ENCODE data around the gene OR9Q1.

Gene OR9Q1

DNA sequence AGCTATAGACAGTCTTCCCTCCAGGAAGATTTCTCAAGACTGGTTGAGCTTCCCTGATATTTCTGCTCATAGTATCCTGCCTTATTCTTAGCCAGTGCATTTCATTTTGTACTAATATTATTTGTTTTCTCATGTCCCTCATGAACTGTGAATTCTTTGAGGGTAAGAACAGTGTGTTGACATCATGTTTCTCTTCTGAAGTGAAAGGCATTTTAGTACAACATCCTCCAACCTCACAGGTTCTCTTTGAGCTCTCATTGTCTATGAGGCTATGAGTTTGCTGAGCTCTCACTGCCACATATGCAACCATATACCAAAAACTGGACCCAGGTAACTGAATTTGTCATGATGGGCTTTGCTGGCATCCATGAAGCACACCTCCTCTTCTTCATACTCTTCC is 7.0 kb downstream of the OR9Q1 start, which contains the start of gene OR6Q1:
TSS of gene OR6Q1 (plus strand) at position 301 of the 400 bp plus-strand sequence. CDS start at position 301, 0 bp downstream.
- no peak for DNase-seq (ENCODE audit: low spot score)

DNA sequence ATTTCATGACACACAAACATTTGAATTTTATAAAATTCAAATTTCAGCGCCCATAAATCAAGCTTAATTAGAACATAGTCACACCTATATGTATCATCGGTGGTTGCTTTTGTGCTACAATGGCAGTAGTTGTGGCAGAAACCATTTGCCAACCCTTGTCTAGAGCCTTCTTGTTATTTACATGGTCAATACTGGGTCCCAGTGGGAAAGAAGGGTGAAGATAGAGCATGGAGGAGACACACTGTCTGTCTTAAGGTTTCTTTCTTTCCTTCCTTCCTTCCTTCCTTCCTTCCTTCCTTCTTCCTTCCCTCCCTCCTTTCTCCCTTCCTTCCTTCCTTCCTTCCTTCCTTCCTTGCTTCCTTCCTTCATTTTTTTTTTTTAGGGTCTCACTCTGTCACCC is 10.8 kb downstream of the OR9Q1 start:
- DNase-seq (ENCODE audit: low spot score): no peak

DNA sequence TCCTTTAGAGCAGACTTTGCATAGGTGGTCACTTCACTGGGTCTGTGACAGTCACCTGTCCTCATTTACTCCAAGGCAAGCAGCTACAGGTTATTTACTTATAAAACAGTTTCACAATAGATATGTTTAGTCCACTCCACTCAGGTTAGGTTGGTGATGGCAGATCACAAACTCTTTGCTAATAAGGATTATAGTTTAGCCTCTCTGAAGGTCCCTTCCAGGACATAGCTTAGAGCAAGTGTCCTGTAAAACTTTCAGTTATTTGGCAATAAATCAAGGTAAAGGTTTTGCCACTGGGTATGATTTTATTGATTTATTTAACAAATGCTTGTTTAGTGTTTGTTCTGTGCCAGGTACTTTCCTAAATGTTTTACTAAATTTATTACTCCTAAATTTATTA is 15.9 kb downstream of the OR9Q1 start:
- DNase-seq (ENCODE audit: low spot score): no peak

DNA sequence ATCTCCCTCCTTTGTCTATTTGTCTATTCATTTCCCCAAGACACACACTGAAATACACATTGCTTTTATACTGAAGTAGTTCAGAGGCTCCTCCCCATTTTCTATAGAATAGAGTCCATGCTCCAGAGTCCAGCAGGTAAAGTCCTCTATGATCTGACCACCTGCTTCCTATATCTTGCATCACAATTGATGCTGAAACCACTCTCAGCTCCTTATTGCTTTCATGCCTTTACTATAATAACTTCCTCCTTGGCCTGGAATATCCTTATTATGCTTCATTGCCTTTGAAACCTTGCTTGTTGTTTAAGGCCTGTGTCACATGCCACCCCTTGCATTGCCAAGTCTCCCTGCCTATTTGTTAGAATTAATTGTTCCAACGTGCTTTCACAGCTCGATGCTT is 19.7 kb downstream of the OR9Q1 start:
- no peak for DNase-seq (ENCODE audit: low spot score)

DNA sequence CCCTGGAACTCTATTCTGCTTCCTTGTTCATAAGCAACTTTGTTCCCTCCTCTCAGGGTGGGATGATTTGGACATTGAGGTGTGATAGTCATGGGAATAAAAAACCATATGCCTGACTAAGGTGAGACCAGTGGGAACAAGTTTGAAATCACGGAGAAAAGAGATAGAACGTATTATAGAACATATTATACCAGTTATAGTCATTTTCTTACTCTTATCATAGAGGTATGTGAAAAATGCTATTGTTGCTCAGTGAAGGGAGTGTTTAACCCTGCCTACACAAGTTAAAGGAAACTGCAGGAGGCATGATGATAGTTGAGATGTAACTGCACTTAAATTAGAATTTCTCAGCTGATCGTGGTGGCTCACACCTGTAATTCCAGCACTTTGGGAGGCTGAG is 22.6 kb downstream of the OR9Q1 start:
- no peak for DNase-seq (ENCODE audit: low spot score)

DNA sequence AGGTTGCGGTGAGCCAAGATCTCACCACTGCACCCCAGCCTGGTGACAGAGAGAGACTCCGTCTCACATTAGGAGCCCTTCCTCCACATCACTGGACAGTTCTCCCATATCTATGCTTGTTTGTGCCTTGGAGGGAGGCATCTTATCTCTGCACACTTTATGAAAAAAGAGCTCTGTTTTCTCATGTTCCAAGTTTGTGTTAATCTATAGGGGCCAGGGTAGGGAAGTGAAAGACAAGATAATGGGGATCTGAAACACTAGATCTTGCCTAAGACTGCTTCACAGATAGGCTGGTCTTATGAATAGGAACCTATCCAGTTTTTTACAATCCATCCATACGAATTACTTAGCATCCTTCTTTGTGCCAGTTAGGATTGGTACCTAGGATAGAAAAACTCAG is 24.1 kb downstream of the OR9Q1 start:
- DNase-seq (ENCODE audit: low spot score): no peak

DNA sequence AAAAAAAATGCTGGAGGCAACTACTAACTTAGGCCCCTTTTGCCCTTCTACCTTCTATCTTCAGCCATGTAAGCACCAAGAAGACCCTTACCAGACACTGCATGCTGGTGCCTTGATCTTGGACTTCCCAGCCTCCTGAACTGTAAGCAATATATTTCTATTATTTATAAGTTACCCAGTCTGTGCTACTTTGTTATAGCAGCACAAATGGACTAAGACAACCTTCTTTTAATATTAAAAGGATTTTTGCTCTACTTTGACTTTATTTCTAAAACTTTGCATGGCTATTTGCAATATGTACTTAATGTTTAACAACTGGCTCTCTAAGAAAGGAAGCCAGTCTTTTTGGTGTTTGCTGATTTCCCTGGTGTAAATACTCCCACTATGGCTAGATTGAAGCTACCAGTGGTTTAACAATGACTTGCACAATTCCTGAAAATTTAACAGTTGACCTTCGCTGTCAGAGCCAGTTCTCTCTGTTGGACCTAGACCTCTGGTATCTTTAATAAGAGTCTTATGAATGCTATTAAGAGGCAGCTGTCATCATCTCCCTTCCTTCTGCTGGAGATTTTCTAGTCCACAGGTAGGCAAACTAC is 32.2 kb downstream of the OR9Q1 start:
- no peak for DNase-seq (ENCODE audit: low spot score)

DNA sequence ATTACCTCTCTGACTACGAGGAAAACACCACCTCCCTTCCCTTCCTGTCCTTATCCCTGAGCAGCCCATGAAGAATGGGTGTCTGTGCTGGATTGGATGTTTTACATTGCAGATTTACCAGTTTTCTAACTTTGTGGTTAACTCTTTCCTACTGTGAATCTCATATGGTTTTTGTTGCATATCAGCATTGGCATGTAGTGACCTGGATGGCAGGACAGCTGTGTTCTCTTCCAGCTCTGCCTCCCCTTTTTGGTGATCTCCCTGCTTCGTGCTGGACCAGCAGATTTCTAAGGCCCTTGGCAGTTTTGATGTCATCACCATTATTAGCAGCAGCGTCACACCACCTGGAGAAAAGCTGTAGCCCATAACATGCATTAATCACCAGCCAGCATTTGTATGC is 33.8 kb downstream of the OR9Q1 start:
- DNase-seq (ENCODE audit: low spot score): no peak

DNA sequence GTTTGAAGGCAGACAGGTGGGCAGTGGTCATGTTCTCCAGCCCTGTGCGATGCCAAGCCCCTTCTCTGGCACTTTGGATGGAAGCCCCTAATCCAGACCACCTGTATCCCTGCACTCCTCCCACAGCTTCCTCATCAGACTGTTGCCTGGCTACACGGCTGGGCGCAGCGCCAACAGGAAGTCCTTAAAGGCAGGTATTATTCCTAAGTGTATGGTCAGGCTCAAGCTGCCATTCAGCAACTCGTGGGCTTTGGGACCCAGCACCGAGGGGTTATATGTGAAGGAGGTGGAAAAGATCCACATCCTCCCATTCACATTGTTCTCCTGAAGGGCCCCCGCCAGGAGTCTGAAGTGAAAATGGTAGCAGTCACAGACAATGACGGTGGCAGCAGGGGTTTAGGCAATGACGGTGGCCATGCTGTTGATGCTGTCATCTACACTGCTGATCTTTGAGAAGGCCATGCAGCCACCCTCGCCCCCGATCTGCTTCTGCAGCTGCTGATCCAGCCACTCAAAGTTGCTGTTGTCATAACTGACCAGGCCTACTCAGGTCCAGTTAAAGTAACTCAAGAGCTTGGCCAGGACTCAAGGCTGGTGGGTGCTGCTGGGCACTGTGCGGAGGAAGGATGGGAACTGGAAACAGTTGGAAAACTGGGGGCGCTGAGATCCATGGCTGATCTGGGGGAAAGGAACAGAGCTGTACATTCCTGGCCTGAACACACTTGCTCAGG is 34.8 kb downstream of the OR9Q1 start:
- DNase-seq (ENCODE audit: low spot score): no peak

DNA sequence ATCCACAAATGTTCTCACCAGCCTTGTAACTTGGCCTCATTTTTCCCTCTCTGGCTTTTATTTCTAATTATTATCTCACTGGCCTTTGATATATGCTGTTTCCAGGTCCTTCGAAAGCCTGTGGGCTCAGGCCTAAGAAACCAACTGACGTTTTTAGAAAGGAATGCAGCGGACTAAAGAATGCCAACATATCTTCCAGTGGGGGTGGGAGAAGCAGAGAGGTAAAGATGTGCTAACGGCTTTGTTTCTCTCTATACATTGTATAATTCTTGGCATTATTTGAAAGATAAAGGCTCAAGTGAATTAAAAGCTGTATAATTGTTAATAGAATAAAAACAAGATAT is 35.3 kb downstream of the OR9Q1 start:
- no peak for DNase-seq (ENCODE audit: low spot score)

DNA sequence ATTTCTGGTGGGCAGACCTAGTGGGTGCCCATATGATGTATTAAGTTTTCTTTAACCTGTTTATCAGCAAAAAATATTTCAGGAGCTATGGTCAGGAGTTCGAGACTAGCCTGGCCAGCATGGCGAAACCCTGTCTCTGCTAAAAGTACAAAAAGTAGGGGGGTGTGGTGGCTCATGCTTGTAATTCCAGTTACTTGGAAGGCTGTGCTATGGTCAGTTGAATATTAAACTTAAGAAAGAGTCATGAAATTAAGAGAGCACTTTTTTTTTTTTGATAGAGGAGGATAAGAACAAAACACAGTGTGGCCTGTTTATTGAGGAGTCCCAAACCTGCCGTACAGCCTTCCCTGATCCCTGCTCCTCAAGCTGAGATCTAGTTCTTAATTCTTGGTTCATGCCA is 36.9 kb downstream of the OR9Q1 start:
- no peak for DNase-seq (ENCODE audit: low spot score)

DNA sequence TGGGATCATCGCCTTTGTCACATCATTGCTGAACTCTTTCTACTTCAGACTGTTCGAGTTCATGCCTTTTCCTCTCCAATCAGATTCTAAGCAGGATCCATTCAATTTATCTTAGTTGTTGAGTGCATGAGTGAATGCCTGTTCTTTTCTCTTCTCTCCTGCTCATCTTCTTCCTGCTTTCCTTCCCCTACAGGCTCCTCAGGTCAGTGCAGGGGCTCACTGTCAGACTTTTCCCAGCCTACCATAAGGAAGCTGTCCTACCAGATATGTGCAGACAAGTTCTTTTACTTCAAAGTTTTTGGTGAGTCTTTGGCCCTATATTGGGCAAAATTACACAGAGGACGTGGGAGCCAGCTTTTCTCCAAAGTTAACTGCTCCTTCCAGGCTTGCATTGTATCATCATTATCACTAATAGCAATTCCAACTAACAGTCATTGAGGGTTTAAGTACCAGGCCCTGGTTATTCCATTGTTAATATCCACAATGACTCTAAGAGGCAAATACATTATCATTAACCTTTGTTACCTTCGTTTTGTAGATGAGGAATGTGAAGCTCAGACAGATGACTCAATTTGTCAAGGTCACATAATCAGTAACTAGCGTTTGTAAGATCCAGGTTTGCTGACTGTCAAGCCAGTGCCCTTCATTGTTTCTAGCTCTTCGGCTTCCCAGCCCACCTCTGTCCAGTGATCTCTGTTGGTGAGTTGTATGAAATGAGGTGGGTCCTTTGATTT is 37.4 kb downstream of the OR9Q1 start:
- DNase-seq (ENCODE audit: low spot score): no peak

DNA sequence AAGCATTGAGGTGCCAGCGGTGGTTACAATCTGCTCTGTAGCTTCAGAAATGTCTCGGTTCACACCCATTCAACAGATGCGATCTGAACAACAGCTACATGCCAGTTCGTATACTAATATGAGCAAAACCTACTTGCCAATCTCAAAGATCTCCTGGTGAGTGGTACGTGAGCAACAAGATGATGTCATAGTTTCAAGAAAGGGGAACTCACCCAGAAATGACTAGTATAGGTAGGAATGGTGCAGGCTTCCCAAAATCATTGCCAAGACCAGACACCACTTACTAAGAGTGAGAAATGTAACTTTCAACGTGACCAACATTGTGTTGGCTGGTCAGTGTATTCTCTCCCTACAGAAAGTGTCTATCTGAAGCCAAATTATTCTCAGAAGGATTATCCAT is 38.1 kb downstream of the OR9Q1 start:
- DNase-seq (ENCODE audit: low spot score): no peak

DNA sequence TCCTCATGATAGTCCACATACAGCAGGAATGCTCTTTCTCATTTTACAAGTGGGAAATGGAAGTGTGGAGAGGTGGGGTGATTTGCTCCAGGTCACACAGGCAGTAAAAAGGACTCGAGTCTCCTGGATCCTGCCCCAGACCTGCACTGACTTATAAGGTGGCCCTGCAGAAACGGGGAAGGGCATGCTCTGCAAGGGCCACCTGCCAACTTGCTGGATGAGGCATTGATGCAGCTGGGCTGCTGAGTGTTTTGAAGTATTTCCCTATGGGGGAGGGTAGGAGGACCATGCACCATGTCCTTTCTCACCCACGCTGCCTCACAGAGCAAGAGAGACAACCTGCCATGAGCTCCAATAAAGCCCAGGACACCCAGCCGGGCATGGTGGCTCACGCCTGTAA is 44.0 kb downstream of the OR9Q1 start:
- no peak for DNase-seq (ENCODE audit: low spot score)

DNA sequence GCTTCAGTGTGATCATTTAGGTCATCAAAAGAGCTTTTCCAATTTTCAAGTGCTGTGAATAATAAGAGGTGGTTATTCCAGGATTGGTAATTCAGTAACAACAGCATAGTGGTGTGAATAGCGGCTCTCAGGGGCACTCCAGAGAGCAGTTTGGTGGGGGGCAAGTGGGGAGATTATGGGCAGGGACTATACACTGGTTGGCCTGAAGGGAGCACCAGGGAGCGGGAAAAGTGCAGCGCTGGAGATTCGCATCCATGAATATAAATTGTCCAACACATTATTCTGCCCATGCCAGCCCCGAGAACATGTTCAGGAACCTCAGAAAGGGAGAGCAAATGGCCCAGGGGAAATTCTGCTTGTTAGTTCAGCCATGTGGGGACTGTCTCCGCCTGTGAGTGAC is 45.0 kb downstream of the OR9Q1 start:
- DNase-seq (ENCODE audit: low spot score): no peak

DNA sequence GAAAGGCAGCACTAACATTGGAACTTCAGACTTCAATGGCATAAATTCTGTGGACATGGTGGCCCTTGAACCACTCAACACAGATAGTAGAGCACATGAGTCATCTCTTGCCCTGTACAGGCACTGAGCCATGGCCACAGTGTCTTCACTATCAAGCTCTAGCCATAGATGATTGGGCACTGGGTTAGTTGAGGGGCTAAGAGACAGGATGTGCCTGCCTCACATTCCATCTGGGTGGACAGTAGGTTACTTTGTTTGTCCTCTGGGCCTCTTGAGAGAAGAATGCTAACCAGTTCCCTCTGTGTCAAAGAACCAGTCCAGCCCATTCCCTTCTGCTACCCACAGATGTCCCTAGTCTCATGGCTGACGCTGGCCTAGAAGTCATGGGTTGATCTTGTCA is 46.9 kb downstream of the OR9Q1 start:
- no peak for DNase-seq (ENCODE audit: low spot score)

DNA sequence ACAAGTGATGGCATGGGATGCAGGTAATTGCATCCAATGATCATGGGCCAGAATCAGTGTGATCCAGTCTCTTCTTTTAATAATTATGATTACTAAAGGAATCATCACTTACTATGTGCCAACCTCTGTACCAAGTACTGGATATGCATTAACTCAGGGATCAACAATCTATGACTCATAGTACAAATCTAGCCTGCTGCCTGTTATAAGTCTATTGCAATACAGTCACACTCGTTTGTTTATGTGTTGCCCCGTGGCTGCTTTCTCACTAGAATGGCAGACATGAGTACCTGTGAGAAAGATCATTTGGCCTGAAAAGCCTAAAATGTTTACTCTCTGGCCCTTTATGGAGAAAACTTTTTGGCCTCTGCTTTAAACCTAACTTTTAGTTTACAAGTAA is 52.1 kb downstream of the OR9Q1 start:
- no peak for DNase-seq (ENCODE audit: low spot score)

DNA sequence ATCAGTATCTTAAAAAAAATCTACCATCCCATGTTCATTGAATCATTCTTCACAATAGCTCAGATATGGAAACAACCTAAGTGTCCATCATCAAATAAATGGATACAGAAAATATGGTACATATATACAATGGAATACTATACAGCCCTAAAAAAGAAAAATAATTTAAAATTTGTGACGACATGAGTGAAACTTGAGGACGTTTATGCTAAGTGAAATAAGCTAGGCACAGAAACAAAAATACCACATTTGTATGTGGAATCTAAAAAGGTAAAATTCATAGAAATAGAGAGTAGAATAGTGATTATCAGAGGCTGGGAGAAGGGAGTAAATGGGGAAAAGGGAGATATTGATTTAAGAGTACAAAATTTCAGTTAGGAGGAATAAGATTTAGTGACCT is 62.8 kb downstream of the OR9Q1 start:
- no peak for DNase-seq (ENCODE audit: low spot score)

DNA sequence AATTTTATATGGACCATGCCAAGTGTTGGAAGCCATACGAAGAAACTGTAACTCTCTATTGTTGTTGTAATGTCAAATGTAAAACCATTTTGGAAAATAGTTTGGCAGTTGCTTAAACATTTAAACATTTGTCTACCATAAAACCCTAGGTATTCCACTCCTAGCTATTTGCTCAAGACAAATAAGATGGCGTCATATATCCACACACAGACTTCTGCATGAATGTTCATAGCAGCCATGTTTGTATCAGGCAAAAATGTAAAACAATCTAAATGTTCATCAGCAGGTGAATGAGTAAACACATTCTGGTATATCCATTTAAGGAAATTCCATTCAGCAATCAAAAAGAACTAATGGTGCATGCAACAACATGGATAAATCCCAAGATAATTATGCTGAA is 73.8 kb downstream of the OR9Q1 start:
- no peak for DNase-seq (ENCODE audit: low spot score)

DNA sequence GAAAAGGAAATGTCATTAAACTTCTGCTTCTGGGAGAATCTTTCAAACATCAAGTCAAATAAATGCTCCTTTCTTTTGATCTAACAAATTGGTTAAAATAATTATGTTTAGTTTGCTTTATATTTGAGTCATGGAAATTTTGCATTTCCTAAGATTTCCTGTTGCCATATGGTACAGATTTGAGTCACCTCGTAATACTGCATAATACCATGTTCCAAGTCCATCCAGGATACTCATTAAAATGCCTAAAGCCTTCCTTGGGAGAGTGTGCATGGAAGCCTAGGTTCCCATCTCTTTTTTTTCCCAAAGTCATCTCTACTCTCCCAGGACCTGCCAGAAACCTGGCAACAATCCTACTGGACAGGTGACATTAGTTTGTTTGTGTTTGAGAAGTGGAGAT is 97.4 kb downstream of the OR9Q1 start:
- no peak for DNase-seq (ENCODE audit: low spot score)

DNA sequence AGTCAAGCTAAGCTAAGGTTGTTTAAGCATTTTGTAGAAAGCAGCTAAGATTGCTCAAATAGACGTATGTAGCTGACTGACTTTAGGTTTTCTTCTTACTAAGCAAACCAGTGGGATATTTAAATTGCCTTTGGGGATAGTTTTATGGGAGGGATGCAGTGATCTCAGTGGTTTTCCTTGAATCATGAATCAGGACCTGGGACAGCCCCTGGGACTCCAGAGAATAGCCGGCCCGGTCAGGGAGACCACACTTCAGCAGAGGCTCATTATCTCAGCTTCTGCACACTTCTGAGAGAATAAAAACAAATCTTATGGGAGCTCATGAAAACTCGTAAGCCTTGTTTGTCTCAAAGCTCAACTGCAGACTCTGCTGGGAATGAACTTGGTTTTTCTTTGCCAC is 101.8 kb downstream of the OR9Q1 start, which contains the start of gene OR9I1:
TSS of gene OR9I1 (minus strand) at position 62 of the 400 bp plus-strand sequence. CDS start 6,086 bp downstream, outside the sequence.
- DNase-seq (ENCODE audit: low spot score): no peak

DNA sequence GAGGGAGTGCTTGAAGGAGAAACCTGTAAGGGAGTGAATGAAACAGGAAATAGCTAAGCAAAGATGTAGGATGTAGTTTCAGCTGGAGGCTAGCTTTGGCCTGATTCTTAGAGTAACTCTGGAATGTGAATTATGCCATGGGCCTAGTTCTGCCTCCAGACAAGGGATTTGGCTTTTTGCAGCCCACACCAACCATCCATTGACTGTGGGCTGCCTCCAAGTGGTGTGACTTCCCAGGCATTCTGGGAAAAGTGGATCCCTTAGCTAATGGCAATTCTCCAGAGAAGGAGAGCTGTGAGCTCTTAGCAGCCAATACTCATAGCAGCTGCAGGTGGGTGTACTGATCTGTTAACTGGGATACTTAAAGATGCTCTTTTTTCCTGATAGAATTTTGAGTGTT is 103.7 kb downstream of the OR9Q1 start:
- DNase-seq (ENCODE audit: low spot score): no peak

DNA sequence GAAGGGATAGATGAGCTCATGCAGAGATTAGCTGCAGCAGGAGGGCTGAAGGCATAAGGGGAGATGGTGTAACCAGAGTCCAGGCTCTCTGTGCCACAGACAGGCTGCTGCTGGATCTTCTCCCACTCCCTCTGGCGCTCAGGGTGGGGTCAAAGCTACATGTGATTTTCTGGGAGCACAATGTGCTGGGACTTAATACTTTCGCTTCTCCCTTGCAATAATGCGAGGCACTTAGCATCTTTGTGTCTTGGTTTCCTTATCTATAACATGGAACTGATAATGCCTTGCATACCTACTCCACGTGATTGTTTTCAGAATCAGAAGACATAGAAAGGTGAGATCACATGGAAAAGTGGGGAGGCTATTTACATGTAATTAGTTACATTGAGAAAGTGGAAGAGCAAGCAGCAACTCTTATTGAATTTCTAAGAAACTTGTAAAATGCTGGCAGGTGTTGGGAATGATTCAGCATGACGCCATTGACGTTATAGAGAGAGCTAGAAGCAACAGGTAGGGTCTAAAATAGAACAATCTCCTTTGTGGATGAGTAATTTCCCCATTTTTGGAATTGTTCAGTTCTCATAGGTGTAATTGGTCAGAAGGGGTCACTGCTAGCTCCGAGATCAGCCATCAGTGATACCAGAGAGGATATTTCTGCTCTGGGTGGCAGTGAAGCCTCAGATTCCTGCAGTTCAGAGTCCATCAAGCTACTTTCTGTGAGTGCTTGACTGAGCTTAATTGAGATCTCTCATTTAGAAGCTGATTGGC is 109.8 kb downstream of the OR9Q1 start:
- no peak for DNase-seq (ENCODE audit: low spot score)
